Naive thymus-derived CD4-positive, alpha-beta T cell (primary cell): ENCODE results near the gene LRRC47. TPM values are rescaled to one million over a fixed set of nuclear protein-coding genes. Genes with fewer than 3 reads are reported as not detected.

Experiments used
- ATAC-seq: fragments of 150-1000 bp; cut with Tn5 transposase; 2 replicates; pipeline ENCODE4 v1.10.0; 2021; ENCODE audit warnings: mild to moderate bottlenecking, moderate library complexity
- CTCF ChIA-PET: fragments of 350-600 bp; sonication (Branson Sonifier 250); formaldehyde crosslinking; loops from one replicate; lab custom pipeline; 2021; ENCODE audit warnings: antibody characterized with exemption; lab: Charles Lee
- POLR2A ChIA-PET: fragments of 350-600 bp; sonication (Branson Sonifier 250); formaldehyde crosslinking; loops from one replicate; lab custom pipeline; 2021; ENCODE audit warnings: antibody characterized with exemption, inconsistent platforms; lab: Charles Lee
- DNase-seq, 9 donors: peaks; one replicate each; pipeline versions ENCODE4 v3.0.0 to v3.0.0-alpha.2; 2020 to 2022; ENCODE audit warnings: mixed read lengths in 1 of 9
- H3K27ac ChIP-seq: one replicate; pipeline ENCODE4 v1.7.0; 2013; ENCODE audit warnings: mild to moderate bottlenecking, low read depth, low read length, moderate library complexity
- H3K27me3 ChIP-seq, 2 donors: one replicate each; pipeline ENCODE4 v1.7.0; 2013; ENCODE audit warnings: low read length in 2 of 2, mild to moderate bottlenecking in 2 of 2, moderate library complexity in 2 of 2; ENCODE audit not compliant: control insufficient read depth in 2 of 2, insufficient read depth in 2 of 2
- H3K36me3 ChIP-seq, 3 experiments: 1 replicate in 2 of 3; 2 replicates in 1 of 3; pipeline ENCODE4 v1.7.0; 2013; ENCODE audit warnings: low read length in 3 of 3, mild to moderate bottlenecking in 3 of 3, moderate library complexity in 1 of 3; ENCODE audit not compliant: insufficient read depth in 3 of 3, control insufficient read depth in 2 of 3
- H3K4me1 ChIP-seq, 2 donors: one replicate each; pipeline ENCODE4 v1.7.0; 2013; ENCODE audit warnings: low read length in 2 of 2, mild to moderate bottlenecking in 2 of 2, moderate library complexity in 1 of 2; ENCODE audit not compliant: control insufficient read depth in 2 of 2, insufficient read depth in 2 of 2
- H3K4me3 ChIP-seq: 2 replicates; pipeline ENCODE4 v1.7.0; 2013; ENCODE audit warnings: mild to moderate bottlenecking, low read length
- H3K9me3 ChIP-seq, 3 experiments: 1 replicate in 2 of 3; 2 replicates in 1 of 3; pipeline ENCODE4 v1.7.0; 2013; ENCODE audit warnings: low read length in 3 of 3; ENCODE audit not compliant: control insufficient read depth in 2 of 3
- H3K27ac Mint-ChIP-seq, 9 donors: one replicate each; pipeline ENCODE4 v1.8.0; 2020 to 2022; ENCODE audit warnings: mixed read lengths in 9 of 9, mild to moderate bottlenecking in 8 of 9, moderate library complexity in 5 of 9, inconsistent platforms in 2 of 9
- H3K27me3 Mint-ChIP-seq, 5 donors: one replicate each; pipeline ENCODE4 v1.8.0; 2021 to 2022; ENCODE audit warnings: mixed read lengths in 5 of 5, mild to moderate bottlenecking in 1 of 5
- H3K36me3 Mint-ChIP-seq, 5 donors: one replicate each; pipeline ENCODE4 v1.8.0; 2020 to 2022; ENCODE audit warnings: mixed read lengths in 5 of 5, mild to moderate bottlenecking in 3 of 5, inconsistent platforms in 1 of 5
- H3K4me1 Mint-ChIP-seq, 7 donors: one replicate each; pipeline ENCODE4 v1.8.0; 2020 to 2022; ENCODE audit warnings: mixed read lengths in 7 of 7, mild to moderate bottlenecking in 3 of 7, inconsistent platforms in 1 of 7
- H3K4me3 Mint-ChIP-seq, 10 donors: one replicate each; pipeline ENCODE4 v1.8.0; 2020 to 2022; ENCODE audit warnings: mild to moderate bottlenecking in 10 of 10, mixed read lengths in 10 of 10, moderate library complexity in 6 of 10, inconsistent platforms in 2 of 10
- H3K9me3 Mint-ChIP-seq, 11 donors: one replicate each; pipeline ENCODE4 v1.8.0; 2020 to 2022; ENCODE audit warnings: mixed read lengths in 11 of 11, mild to moderate bottlenecking in 4 of 11, inconsistent platforms in 1 of 11, moderate library complexity in 1 of 11
- intact Hi-C, 2 donors: fragments of 100-400 bp; cut with micrococcal nuclease; formaldehyde crosslinking; loops; one replicate each; pipeline ENCODE4 v1.15.1; 2023
- polyA plus RNA-seq, 2 donors: library from polyadenylated mRNA; unstranded; fragments of 300-500 nt; fragmentation: Illumina TruSeq; gene quantifications; one replicate each; pipeline ENCODE4 v1.2.3, GENCODE V29; 2021
- total RNA-seq, 6 experiments: library from RNA in 5 of 6; stranded (reverse) in 5 of 6; gene quantifications; 1 replicate in 5 of 6; 2 replicates in 1 of 6; pipeline ENCODE4 v1.2.3 and lab custom pipeline; 2021 to 2026

Gene LRRC47
- total and polyA plus RNA-seq, 7 experiments from 2014 or later: 25.7 to 60.2 (median 39.1) TPM

- peaks cover 9 to 53% (median 13%) of the 10 kb centered on the region in 5 donors for H3K36me3 Mint-ChIP-seq
- POLR2A ChIA-PET: no interaction called here
- Histone ChIP-seq H3K36me3 (peaks cover 0 to 74% (median 0%) of the 10 kb centered on the region in 3 experiments), H3K9me3 (no peaks in the 10 kb centered on the region), H3K27me3 (no peaks in the 10 kb centered on the region), H3K27ac (no peak overlapping the region), H3K4me1 (no peaks in the 10 kb centered on the region), H3K4me3 (no peak overlapping the region)
- CTCF ChIA-PET: no interaction called here
- peaks cover 0 to 3% (median 0%) of the 10 kb centered on the region in 7 donors for H3K4me1 Mint-ChIP-seq
- intact Hi-C loops: no loop called here
- ATAC-seq (no peak), DNase-seq (no peak)
- H3K4me3 Mint-ChIP-seq: no peak overlapping the region
- no peaks in the 10 kb centered on the region for H3K27me3 Mint-ChIP-seq
- H3K27ac Mint-ChIP-seq: peak overlapping the region in 1 of 9 donors; percentile 65
- H3K9me3 Mint-ChIP-seq: no peaks in the 10 kb centered on the region
These were observed 21.7 kb upstream of the LRRC47 start for GRCh38 chr1:3817821-3818597.

- no peaks in the 10 kb centered on the region for H3K4me1 ChIP-seq
These were observed 20.9 kb upstream of the LRRC47 start for GRCh38 chr1:3817138-3817740.

GRCh38 chr1:3816331-3817137, 20.2 kb upstream of the LRRC47 start:
- ChIA-PET CTCF (interaction anchor here (0.7 to 0.9 kb wide), 2 partner anchors 8 to 1835 kb away, joined by 3 read pairs; no protein-coding TSS in a partner anchor), POLR2A (interaction anchor here (0.6 kb wide), 1 partner anchor 87 kb away, joined by 3 read pairs; no protein-coding TSS in a partner anchor)
- Histone ChIP-seq H3K9me3 (no peaks in the 10 kb centered on the region), H3K27ac (no peak overlapping the region), H3K36me3 (peaks cover 0 to 59% (median 0%) of the 10 kb centered on the region in 3 experiments), H3K4me3 (no peak overlapping the region), H3K27me3 (no peaks in the 10 kb centered on the region), H3K4me1 (no peaks in the 10 kb centered on the region)
- Mint-ChIP-seq H3K27me3 (no peaks in the 10 kb centered on the region), H3K4me3 (no peak overlapping the region), H3K36me3 (peaks cover 3 to 43% (median 13%) of the 10 kb centered on the region in 5 donors), H3K4me1 (peaks cover 0 to 3% (median 0%) of the 10 kb centered on the region in 7 donors), H3K9me3 (no peaks in the 10 kb centered on the region), H3K27ac (no peak overlapping the region)
- intact Hi-C loops: no loop called here
- no peak for ATAC-seq
- DNase-seq: no peak

More at GRCh38 chr1:3817138-3817740, 20.9 kb upstream of the LRRC47 start:
- DNase-seq: no peak
- POLR2A ChIA-PET: interaction anchor here (0.6 kb wide), 1 partner anchor 86 kb away, joined by 3 read pairs; no protein-coding TSS in a partner anchor
- CTCF ChIA-PET: interaction anchor here (0.7 to 0.9 kb wide), 2 partner anchors 9 to 1835 kb away, joined by 3 read pairs; no protein-coding TSS in a partner anchor
- Histone ChIP-seq H3K27ac (no peak overlapping the region), H3K27me3 (no peaks in the 10 kb centered on the region), H3K4me3 (no peak overlapping the region), H3K36me3 (peaks cover 0 to 66% (median 0%) of the 10 kb centered on the region in 3 experiments), H3K9me3 (no peaks in the 10 kb centered on the region)
- Mint-ChIP-seq H3K4me1 (peaks cover 0 to 3% (median 0%) of the 10 kb centered on the region in 7 donors), H3K27ac (no peak overlapping the region), H3K4me3 (no peak overlapping the region), H3K27me3 (no peaks in the 10 kb centered on the region), H3K9me3 (no peaks in the 10 kb centered on the region), H3K36me3 (peaks cover 9 to 50% (median 13%) of the 10 kb centered on the region in 5 donors)
- intact Hi-C loops: no loop called here
- ATAC-seq: no peak

GRCh38 chr1:3814771-3815561, 18.7 kb upstream of the LRRC47 start:
- peaks cover 0 to 29% (median 9%) of the 10 kb centered on the region in 5 donors for H3K36me3 Mint-ChIP-seq
- DNase-seq (no peak), ATAC-seq (no peak)
- Histone ChIP-seq H3K27me3 (no peaks in the 10 kb centered on the region), H3K36me3 (peaks cover 0 to 44% (median 0%) of the 10 kb centered on the region in 3 experiments), H3K9me3 (no peaks in the 10 kb centered on the region), H3K27ac (no peak overlapping the region), H3K4me1 (no peaks in the 10 kb centered on the region), H3K4me3 (no peak overlapping the region)
- H3K4me1 Mint-ChIP-seq: peaks cover 0 to 3% (median 0%) of the 10 kb centered on the region in 7 donors
- no peak overlapping the region for H3K27ac Mint-ChIP-seq
- H3K9me3 Mint-ChIP-seq: no peaks in the 10 kb centered on the region
- H3K27me3 Mint-ChIP-seq: no peaks in the 10 kb centered on the region
- POLR2A ChIA-PET: no interaction called here
- H3K4me3 Mint-ChIP-seq: no peak overlapping the region
- intact Hi-C loops: no loop called here
- CTCF ChIA-PET: no interaction called here

GRCh38 chr1:3814065-3814464, 17.8 kb upstream of the LRRC47 start:
- CTCF ChIA-PET: no interaction called here
- H3K9me3 ChIP-seq: no peaks in the 10 kb centered on the region
- intact Hi-C loops: no loop called here
- peaks cover 0 to 21% (median 3%) of the 10 kb centered on the region in 5 donors for H3K36me3 Mint-ChIP-seq
- DNase-seq (no peak), ATAC-seq (no peak)
- H3K27ac ChIP-seq: no peak overlapping the region
- H3K27me3 Mint-ChIP-seq: no peaks in the 10 kb centered on the region
- no peaks in the 10 kb centered on the region for H3K4me1 ChIP-seq
- H3K27ac Mint-ChIP-seq: no peak overlapping the region
- POLR2A ChIA-PET: no interaction called here
- no peaks in the 10 kb centered on the region for H3K27me3 ChIP-seq
- peaks cover 0 to 35% (median 0%) of the 10 kb centered on the region in 3 experiments for H3K36me3 ChIP-seq
- no peaks in the 10 kb centered on the region for H3K9me3 Mint-ChIP-seq
- peaks cover 0 to 2% (median 0%) of the 10 kb centered on the region in 7 donors for H3K4me1 Mint-ChIP-seq
- no peak overlapping the region for H3K4me3 Mint-ChIP-seq
- H3K4me3 ChIP-seq: no peak overlapping the region

- Mint-ChIP-seq H3K27ac (no peak overlapping the region), H3K36me3 (peaks cover 0 to 21% (median 3%) of the 10 kb centered on the region in 5 donors)
These were observed 15.3 kb upstream of the LRRC47 start for GRCh38 chr1:3811595-3811911.

More at GRCh38 chr1:3811595-3811911, 15.3 kb upstream of the LRRC47 start:
- Mint-ChIP-seq H3K9me3 (peaks cover 0 to 2% (median 0%) of the 10 kb centered on the region in 11 donors), H3K27me3 (peaks cover 0 to 3% (median 0%) of the 10 kb centered on the region in 5 donors), H3K4me1 (no peaks in the 10 kb centered on the region), H3K4me3 (no peak overlapping the region)
- Histone ChIP-seq H3K9me3 (no peaks in the 10 kb centered on the region), H3K4me1 (no peaks in the 10 kb centered on the region), H3K27ac (no peak overlapping the region), H3K4me3 (no peak overlapping the region), H3K27me3 (no peaks in the 10 kb centered on the region), H3K36me3 (peaks cover 0 to 27% (median 0%) of the 10 kb centered on the region in 3 experiments)
- CTCF ChIA-PET: no interaction called here
- intact Hi-C loops: no loop called here
- POLR2A ChIA-PET: no interaction called here
- DNase-seq (no peak), ATAC-seq (no peak)
